Caki2 (cell line): ENCODE results near the gene CTIF. TPM values are rescaled to one million over a fixed set of nuclear protein-coding genes. Genes with fewer than 3 reads are reported as not detected.

Source experiments
- DNase-seq: peaks from one replicate; pipeline ENCODE4 v3.0.0-alpha.2; 2015; ENCODE audit warnings: low read depth
- in situ Hi-C: cut with HindIII; loops from 2 replicates; pipeline ENCODE4 v1.10.0; 2016; ENCODE audit warnings: low sequenced_read_pairs, low pct_unique_long_range_greater_than_20kb, mixed read lengths
- total RNA-seq: library from RNA; depleted of rRNA; stranded (reverse); fragments of >200 nt; shearing (Covaris generic); gene quantifications from 2 replicates; pipeline ENCODE4 v1.2.3, GENCODE V29; 2014; ENCODE audit warnings: low replicate concordance

The CTIF gene
- total RNA-seq, 1 experiment from 2014 or later: 3.7 TPM

GRCh38 chr18:48853588-48853987 is 314.8 kb downstream of the CTIF start:
- in situ Hi-C loops: no loop called here
- no peak for DNase-seq

DNA sequence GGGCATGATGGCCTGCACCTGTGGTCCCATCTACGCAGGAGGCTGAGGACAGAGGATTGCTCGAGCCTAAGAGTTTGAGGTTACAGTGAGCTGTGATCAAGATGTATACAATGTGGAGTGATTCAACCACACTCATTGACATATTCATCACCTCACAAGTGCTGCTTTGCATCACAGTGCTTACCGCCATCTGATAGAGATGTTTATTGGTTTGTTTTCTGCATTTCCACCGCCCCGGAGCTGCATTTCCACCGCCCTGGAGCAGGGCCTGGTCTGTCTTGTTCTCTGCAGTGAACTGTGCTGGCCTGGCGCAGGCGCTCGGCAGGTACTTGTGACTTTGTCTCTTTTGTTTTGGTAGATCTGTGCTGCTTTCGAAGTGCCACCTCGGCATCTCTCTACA is 315.9 kb downstream of the CTIF start:
- in situ Hi-C loops: no loop called here
- no peak for DNase-seq

GRCh38 chr18:48855422-48856377 is 316.9 kb downstream of the CTIF start:
- DNase-seq: no peak
- in situ Hi-C loops: no loop called here

- in situ Hi-C loops: no loop called here
- DNase-seq: no peak
Measured at GRCh38 chr18:48857023-48857694, 318.3 kb downstream of the CTIF start.

- no peak for DNase-seq
- in situ Hi-C loops: no loop called here
Measured at GRCh38 chr18:48858676-48859075, 319.8 kb downstream of the CTIF start.

- in situ Hi-C loops: no loop called here
- no peak for DNase-seq
Measured at GRCh38 chr18:48859311-48860268, 320.8 kb downstream of the CTIF start.

- no peak for DNase-seq
- in situ Hi-C loops: no loop called here
Measured at GRCh38 chr18:48860269-48861180, 321.7 kb downstream of the CTIF start.

DNA sequence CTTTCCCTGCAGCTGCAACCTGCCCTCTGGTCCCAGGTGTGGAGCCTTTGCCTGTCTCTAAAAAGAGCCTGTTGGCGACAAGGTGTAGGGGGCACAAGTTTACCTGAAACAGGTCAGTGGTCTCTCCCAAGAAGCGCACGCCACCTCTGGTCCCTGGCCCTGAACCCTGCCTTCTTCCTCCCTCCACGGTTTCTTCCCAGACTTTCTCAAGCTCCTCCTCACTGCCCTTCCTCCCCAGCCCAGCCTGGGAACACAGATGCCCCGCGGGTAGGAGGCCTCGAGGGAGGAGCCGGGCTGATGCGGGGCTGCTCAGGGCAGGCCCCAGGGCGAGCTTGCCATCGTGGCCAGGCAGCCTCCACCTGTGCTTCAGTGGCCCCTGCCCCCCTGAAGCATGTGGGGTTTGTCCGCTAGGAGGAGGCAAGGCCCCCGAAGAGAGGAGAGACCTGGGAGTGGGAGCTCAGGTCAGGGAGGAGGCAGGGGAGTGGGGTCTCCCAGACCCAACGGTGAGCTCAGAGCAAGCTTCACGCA is 322.4 kb downstream of the CTIF start:
- no peak for DNase-seq
- in situ Hi-C loops: no loop called here

DNA sequence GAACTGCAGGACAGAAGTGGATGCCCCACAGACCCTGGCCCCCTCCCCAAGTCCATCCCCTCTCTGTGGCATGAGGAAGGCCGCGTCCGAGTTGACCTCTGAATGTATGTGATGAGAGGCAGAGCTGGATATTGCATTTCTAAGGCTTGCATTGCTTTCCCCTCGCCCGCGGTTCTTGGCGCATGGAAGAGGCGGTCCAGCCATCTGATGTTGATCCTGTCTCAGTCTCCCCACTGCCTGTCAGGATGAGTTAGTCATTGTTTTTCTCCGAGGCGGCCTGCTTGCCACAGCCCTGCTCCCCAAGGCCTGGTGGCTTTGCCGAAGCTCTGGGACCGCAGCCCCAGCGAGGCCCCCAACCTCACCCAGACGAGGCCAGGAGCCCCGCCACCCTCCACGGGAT is 323.3 kb downstream of the CTIF start:
- in situ Hi-C loops: no loop called here
- DNase-seq: no peak

- in situ Hi-C loops: no loop called here
- no peak for DNase-seq
Measured at GRCh38 chr18:48862678-48863270, 323.9 kb downstream of the CTIF start.

GRCh38 chr18:48863432-48864065 is 324.7 kb downstream of the CTIF start:
- no peak for DNase-seq
- in situ Hi-C loops: no loop called here

DNA sequence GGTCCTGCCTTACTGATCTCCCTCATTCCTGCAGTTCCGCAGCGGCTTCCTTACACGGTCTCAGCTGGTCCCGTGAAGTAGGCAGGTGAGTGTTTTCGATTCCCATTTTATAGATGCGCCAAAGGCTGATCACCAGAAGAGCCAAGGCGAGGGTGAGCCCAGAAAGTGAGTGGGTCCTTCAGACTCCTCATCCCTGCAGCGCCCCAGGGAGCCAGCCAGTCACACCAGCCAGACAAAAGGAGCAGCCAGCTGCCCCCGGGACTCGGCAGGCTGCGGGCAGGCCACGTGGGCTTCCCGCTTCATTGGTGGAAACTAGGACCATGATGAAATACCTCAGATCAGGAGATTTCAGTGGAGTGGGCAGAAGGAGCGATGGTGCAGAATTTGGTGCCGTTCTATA is 326.0 kb downstream of the CTIF start:
- in situ Hi-C loops: no loop called here
- DNase-seq: no peak

DNA sequence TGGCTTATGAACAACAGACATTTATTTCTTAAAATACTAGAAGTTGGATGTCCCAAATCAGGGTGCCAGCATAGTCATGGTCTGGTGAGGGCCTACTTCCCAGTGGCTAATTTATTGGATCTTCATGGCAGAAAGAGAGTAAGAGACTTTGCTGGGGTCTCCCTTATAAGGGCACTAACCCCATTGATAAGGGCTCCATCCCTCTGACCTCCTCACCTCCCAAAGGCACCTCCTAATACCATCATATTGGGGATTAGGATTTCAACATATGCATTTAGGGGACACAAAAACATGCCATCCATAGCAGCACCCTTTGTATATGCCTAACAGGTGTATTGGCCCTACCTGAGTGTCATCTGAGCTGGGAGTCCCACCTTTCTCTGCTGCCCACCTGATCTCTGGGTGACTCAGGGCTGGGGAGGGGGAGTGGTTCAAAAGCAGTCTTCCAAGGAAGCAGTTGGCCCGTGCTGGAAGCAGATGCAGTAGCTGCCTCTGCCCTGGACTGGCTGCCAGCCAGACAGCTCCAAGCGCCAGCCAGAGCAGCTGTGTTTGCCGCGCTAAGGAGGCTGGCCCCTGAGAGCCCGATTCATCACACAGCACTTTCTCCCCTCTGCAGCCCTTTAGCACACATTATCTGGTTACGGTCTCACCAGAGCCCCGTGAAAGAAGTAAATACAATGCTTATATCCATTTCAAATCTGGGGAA is 327.4 kb downstream of the CTIF start:
- DNase-seq: no peak
- in situ Hi-C loops: no loop called here

GRCh38 chr18:48866856-48867255 is 328.0 kb downstream of the CTIF start:
- in situ Hi-C loops: no loop called here
- DNase-seq: no peak

DNA sequence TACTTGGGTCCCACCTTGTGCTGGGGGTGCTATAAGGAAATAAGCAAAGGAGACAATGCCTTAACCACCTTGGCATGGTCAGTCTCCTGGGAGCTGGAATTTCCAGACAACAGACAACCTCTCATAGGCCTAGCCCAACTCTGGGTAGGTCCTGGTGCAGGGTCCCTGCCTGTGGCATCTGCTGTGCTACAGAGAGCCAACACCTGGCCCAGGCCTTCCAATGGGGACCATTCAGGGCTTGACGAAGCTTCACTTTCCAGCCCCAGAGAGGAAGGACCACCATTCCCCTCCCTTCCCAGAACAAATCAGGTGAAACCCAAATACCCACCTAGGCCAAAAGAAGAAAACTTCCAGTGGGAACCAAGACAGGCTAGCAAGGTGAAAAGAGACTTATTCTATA is 329.1 kb downstream of the CTIF start:
- DNase-seq: no peak
- in situ Hi-C loops: no loop called here
